Pancreas (tissue), 10 donors: ENCODE results near the gene TIGIT. TPM values are rescaled to one million over a fixed set of nuclear protein-coding genes. Genes with fewer than 3 reads are reported as not detected.

Experiments
- ATAC-seq, 4 donors: fragments of 200-7000 bp; cut with Tn5 transposase; one replicate each; pipeline versions ENCODE4 v1.8.0 to v1.9.1; 2020; ENCODE audit warnings: mild to moderate bottlenecking in 4 of 4, moderate library complexity in 4 of 4
- DNase-seq, 6 donors: peaks; one replicate each; pipeline ENCODE4 v3.0.0-alpha.2; 2020
- FAIRE-seq: peaks from 2 replicates; lab custom pipeline; 2012; peaks lifted over from hg19 to GRCh38; lab: Jason Lieb, UNC
- H3K27ac ChIP-seq, 4 donors: fragments of 200-600 bp; sonication (generic); 1 replicate in 3 of 4; 2 replicates in 1 of 4; pipeline versions ENCODE4 v1.5.0 to v1.8.0; 2020
- H3K27me3 ChIP-seq, 4 donors: fragments of 200-600 bp; one replicate each; pipeline ENCODE4 v1.8.0; 2021
- H3K36me3 ChIP-seq, 3 donors: fragments of 200-600 bp; sonication (generic) in 1 of 3; one replicate each; pipeline versions ENCODE4 v1.5.0 to v1.8.0; 2020 to 2021
- H3K4me1 ChIP-seq, 3 donors: fragments of 200-600 bp; one replicate each; pipeline ENCODE4 v1.8.0; 2021
- H3K4me3 ChIP-seq, 4 donors: fragments of 200-600 bp; sonication (generic) in 2 of 4; one replicate each; pipeline versions ENCODE4 v1.5.0 to v1.8.0; 2020 to 2021
- H3K9me3 ChIP-seq, 4 donors: fragments of 200-600 bp; one replicate each; pipeline ENCODE4 v1.8.0; 2021
- CTCF ChIP-seq, 4 donors: fragments of 200-600 bp; sonication (generic) in 3 of 4; IDR thresholded peaks; one replicate each; pipeline versions ENCODE4 v1.5.0 to v1.8.0; 2021; ENCODE audit warnings: antibody characterized with exemption in 4 of 4
- WGBS, 2 donors: extraction: QIAGEN DNeasy Blood & Tissue Kit; methylation state at CpG; one replicate each; pipeline ENCODE4 v1.1.7; 2013; 5-methylcytosine and 5-hydroxymethylcytosine counted together
- intact Hi-C, 3 donors: fragments of 100-400 bp; cut with DNase I; formaldehyde crosslinking; loops; one replicate each; pipeline versions ENCODE4 v1.11.1 to v1.14.2; 2022
- polyA plus RNA-seq, 2 donors: library from polyadenylated mRNA; stranded (reverse); fragments of 200-250 nt; gene quantifications; one replicate each; pipeline ENCODE4 v1.2.3, GENCODE V29; 2013
- total RNA-seq, 6 donors: library from RNA; stranded (reverse); fragmentation: NEBNext Ultra II Directional in 4 of 6; extraction: Animal tissue kit (Norgen Biotek cat#: 25700) in 4 of 6; gene quantifications; one replicate each; pipeline versions ENCODE4 v1.2.1 to v1.2.4, GENCODE V29; 2021 to 2023
- donor health status: healthy with polysubstance abuse.
- donor health status: DM: no; HTN: no; CAD: no; lungs with moderate emphysema.
- donor health status: DM: no; HTN: no; CAD: no.
- donor health status: control.
- donor health status: control.
- donor health status: Bipolar disorder and iron deficiency.
- donor health status: DM: yes; HTN: yes; CAD: no.
- donor health status: DM: no; HTN: no; CAD: no.
- donor health status: DM: no; HTN: no; CAD: no.
- donor health status: DM: yes; HTN: yes; CAD: no.

The TIGIT gene
- total and polyA plus RNA-seq, 8 donors = 0.05 to 0.34 (median 0.19) TPM; not detected in 3

GRCh38 chr3:114327665-114328064, 33.8 kb downstream of the TIGIT start:
- no peak for TF ChIP-seq CTCF (IDR thresholded peaks at IDR 0.05)
- intact Hi-C loops = no loop called here
- no peak overlapping the region for H3K4me3 ChIP-seq

GRCh38 chr3:114328345-114328744, 34.5 kb downstream of the TIGIT start:
- no peak overlapping the region for H3K4me3 ChIP-seq
- no peak for DNase-seq
- whole genome bisulfite sequencing, 2 donors = 83 to 92% methylated on average over 3 of the region's 3 CpGs
- no peaks in the 10 kb centered on the region for H3K9me3 ChIP-seq
- no peaks in the 10 kb centered on the region for H3K27me3 ChIP-seq
- H3K4me1 ChIP-seq = no peaks in the 10 kb centered on the region
- H3K27ac ChIP-seq = no peak overlapping the region
- intact Hi-C loops = no loop called here
- peaks cover 0 to 5% (median 0%) of the 10 kb centered on the region in 3 donors for H3K36me3 ChIP-seq
- FAIRE-seq = no peak
- no peak for ATAC-seq
- no peak for TF ChIP-seq CTCF (IDR thresholded peaks at IDR 0.05)

More at GRCh38 chr3:114327665-114328064, 33.8 kb downstream of the TIGIT start:
- Histone ChIP-seq H3K27ac (no peak overlapping the region), H3K27me3 (no peaks in the 10 kb centered on the region), H3K9me3 (no peaks in the 10 kb centered on the region), H3K36me3 (peaks cover 0 to 5% (median 0%) of the 10 kb centered on the region in 3 donors), H3K4me1 (no peaks in the 10 kb centered on the region)
- WGBS, 2 donors = 97 to 99% methylated on average over 4 of the region's 4 CpGs
- FAIRE-seq = no peak
- no peak for DNase-seq
- no peak for ATAC-seq

GRCh38 chr3:114329823-114330222, 36.0 kb downstream of the TIGIT start:
- Histone ChIP-seq H3K27me3 (no peaks in the 10 kb centered on the region), H3K4me1 (no peaks in the 10 kb centered on the region), H3K36me3 (peaks cover 0 to 5% (median 0%) of the 10 kb centered on the region in 3 donors), H3K27ac (no peak overlapping the region), H3K9me3 (no peaks in the 10 kb centered on the region), H3K4me3 (no peak overlapping the region)
- FAIRE-seq = no peak
- 96 to 100% methylated on average over 2 of the region's 2 CpGs for WGBS, 2 donors
- TF ChIP-seq CTCF (IDR thresholded peaks at IDR 0.05) = no peak
- ATAC-seq = no peak
- DNase-seq = no peak
- intact Hi-C loops = no loop called here

- WGBS, 2 donors = 92 to 97% methylated on average over 2 of the region's 2 CpGs
- H3K4me1 ChIP-seq = no peaks in the 10 kb centered on the region
- no peaks in the 10 kb centered on the region for H3K9me3 ChIP-seq
- no peak overlapping the region for H3K27ac ChIP-seq
- H3K27me3 ChIP-seq = no peaks in the 10 kb centered on the region
- no peak for TF ChIP-seq CTCF (IDR thresholded peaks at IDR 0.05)
- DNase-seq (no peak), ATAC-seq (no peak), FAIRE-seq (no peak)
- H3K4me3 ChIP-seq = no peak overlapping the region
- intact Hi-C loops = no loop called here
- H3K36me3 ChIP-seq = peaks cover 0 to 5% (median 0%) of the 10 kb centered on the region in 3 donors
These were observed 37.2 kb downstream of the TIGIT start for GRCh38 chr3:114331007-114331406.

GRCh38 chr3:114331710-114332109, 37.9 kb downstream of the TIGIT start:
- 95 to 96% methylated on average over 3 of the region's 3 CpGs for WGBS, 2 donors
- intact Hi-C loops = no loop called here
- FAIRE-seq = no peak

More at GRCh38 chr3:114331710-114332109, 37.9 kb downstream of the TIGIT start:
- Histone ChIP-seq H3K4me3 (no peak overlapping the region), H3K9me3 (no peaks in the 10 kb centered on the region), H3K4me1 (no peaks in the 10 kb centered on the region), H3K36me3 (peaks cover 0 to 4% (median 0%) of the 10 kb centered on the region in 3 donors), H3K27ac (no peak overlapping the region), H3K27me3 (no peaks in the 10 kb centered on the region)
- ATAC-seq (no peak), DNase-seq (no peak)
- no peak for TF ChIP-seq CTCF (IDR thresholded peaks at IDR 0.05)
